Activated naive CD4-positive, alpha-beta T cell treated with anti-CD3 and anti-CD28 coated beads for 36 hours (primary cell): ENCODE data around the gene ITGB2. TPM values are rescaled to one million over a fixed set of nuclear protein-coding genes. Genes with fewer than 3 reads are reported as not detected.
A peak's percentile ranks its signal among the peaks of the same experiment; 100 is the strongest.
"Not testable (repeated sequence)": the region's sequence is repeated elsewhere in the genome, so short reads cannot be mapped to it uniquely, and the experiment has no call there.

ENCODE experiments used
- CTCF ChIA-PET: fragments of 350-600 bp; sonication (Branson Sonifier 250); formaldehyde crosslinking; loops from one replicate; lab custom pipeline; 2021; ENCODE audit warnings: antibody characterized with exemption; lab: Charles Lee
- DNase-seq: peaks from one replicate; pipeline ENCODE4 v3.0.0-alpha.2; 2020
- H3K27ac Mint-ChIP-seq: one replicate; pipeline ENCODE4 v1.8.0; 2021; ENCODE audit warnings: mild to moderate bottlenecking, mixed read lengths
- H3K27me3 Mint-ChIP-seq: one replicate; pipeline ENCODE4 v1.8.0; 2021; ENCODE audit warnings: low read depth, mixed read lengths
- H3K36me3 Mint-ChIP-seq: one replicate; pipeline ENCODE4 v1.8.0; 2021; ENCODE audit warnings: low read depth, mixed read lengths
- H3K4me1 Mint-ChIP-seq: one replicate; pipeline ENCODE4 v1.8.0; 2021; ENCODE audit warnings: low read depth, mixed read lengths
- H3K4me3 Mint-ChIP-seq: one replicate; pipeline ENCODE4 v1.8.0; 2021; ENCODE audit warnings: mild to moderate bottlenecking, moderate library complexity, mixed read lengths
- H3K9me3 Mint-ChIP-seq: one replicate; pipeline ENCODE4 v1.8.0; 2021; ENCODE audit warnings: mixed read lengths
- intact Hi-C: fragments of 100-400 bp; cut with micrococcal nuclease; formaldehyde crosslinking; loops from one replicate; pipeline ENCODE4 v1.15.1; 2023
- total RNA-seq, 2 experiments: library from RNA; stranded (reverse); gene quantifications; one replicate each; pipeline ENCODE4 v1.2.3, GENCODE V29; 2021

The ITGB2 gene
- total RNA-seq, 2 experiments from 2014 or later = 182 to 185 TPM

DNA sequence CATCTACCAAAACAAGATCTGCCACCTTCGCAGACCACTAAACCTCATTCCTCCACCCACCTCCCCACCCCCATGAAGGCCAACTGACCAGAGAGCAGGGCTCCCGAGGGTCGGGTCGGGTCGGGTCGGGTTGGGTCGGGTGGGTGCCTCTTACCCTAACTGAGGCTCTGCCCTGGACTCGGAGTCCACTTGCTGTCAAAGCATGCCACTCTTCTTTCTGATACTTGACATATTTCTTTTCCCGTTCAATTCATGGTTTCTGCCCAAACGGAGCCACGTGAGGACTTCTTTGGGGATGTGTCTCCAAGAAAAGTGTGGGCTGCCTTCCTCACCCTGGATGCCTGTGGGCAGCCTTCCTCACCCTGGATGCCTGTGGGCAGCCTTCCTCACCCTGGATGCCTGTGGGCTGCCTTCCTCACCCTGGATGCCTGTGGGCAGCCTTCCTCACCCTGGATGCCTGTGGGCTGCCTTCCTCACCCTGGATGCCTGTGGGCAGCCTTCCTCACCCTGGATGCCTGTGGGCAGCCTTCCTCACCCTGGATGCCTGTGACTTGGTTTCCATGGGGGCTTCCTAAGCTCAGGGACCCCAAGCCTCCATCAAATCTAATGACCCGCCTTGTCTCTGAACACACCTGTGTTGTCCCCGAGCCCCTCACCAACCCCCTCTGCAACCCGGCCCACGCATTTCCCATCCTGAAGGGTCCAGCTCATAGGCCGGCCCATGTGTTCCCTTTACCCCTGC, 8.0 kb upstream of the ITGB2 start:
- peak overlapping the region; percentile 99 for H3K27ac Mint-ChIP-seq

DNA sequence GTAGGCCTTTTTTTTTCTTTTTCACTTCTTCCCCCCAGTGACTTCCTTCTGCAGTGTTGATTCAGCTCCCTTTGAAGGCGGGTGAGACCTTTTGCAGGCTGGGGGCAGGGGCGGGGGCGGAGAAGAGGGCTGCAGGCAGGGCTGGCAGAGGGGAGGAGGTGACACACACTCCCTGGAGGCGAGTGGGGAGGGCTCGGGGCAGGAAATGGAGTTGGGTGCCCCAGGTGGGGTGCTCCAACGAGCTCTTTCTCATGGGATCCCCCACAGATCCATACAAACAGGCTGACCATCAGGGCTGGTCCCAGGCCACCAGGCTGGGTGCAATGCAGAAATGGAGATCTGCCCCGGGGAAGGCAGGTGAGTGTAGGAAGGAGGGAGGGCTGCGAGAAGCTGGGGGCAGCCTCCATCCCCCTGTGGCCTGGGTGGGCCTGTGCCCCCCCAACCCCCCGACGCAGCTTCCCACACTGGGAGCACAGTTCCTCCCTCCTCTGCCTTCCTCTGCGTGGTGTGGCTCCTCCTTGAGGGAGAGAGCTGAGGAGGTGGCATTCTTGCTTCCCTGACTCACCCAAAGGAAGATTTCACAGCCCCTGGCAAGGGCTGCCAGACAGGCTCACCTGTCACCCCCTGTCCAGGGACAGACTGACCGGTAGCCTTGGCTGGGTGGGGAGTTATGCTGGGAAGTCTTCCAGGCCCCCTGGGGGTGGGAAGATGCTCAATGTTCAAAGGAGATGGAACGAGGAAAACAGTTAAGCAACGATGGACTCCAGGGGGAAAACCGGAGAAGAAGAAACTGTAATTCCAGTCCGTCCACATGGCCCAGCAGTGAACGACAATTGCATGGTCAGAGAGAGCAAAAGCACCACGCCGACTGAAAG, 7.1 kb upstream of the ITGB2 start:
- H3K9me3 Mint-ChIP-seq = no peaks in the 10 kb centered on the region
- peak; percentile 97 for DNase-seq
- CTCF ChIA-PET = interaction anchor here (0.8 to 2.1 kb wide), 8 partner anchors 11 to 630 kb away, joined by 3 to 20 read pairs (median 5); partner anchors contain the start of gene UBE2G2
- no peaks in the 10 kb centered on the region for H3K36me3 Mint-ChIP-seq
- H3K4me1 Mint-ChIP-seq = peaks cover 76% of the 10 kb centered on the region
- H3K27me3 Mint-ChIP-seq = no peaks in the 10 kb centered on the region
- peak overlapping the region; percentile 99 for H3K27ac Mint-ChIP-seq
- intact Hi-C loops = loop anchor here (1.0 to 10.0 kb wide), 6 partner anchors 9 to 573 kb away; partner anchors contain the start of genes PTTG1IP, TRPM2 and UBE2G2
- peak overlapping the region; percentile 80 for H3K4me3 Mint-ChIP-seq

More for the DNA sequence above, 8.0 kb upstream of the ITGB2 start:
- H3K27me3 Mint-ChIP-seq, H3K9me3 Mint-ChIP-seq, DNase-seq, H3K36me3 Mint-ChIP-seq: not testable (repeated sequence)
- intact Hi-C loops = loop anchor here (5.0 to 10.0 kb wide), 2 partner anchors 149 to 574 kb away; partner anchors contain the start of gene TRPM2
- peaks cover 69% of the 10 kb centered on the region for H3K4me1 Mint-ChIP-seq
- CTCF ChIA-PET = interaction anchor here (0.8 to 2.1 kb wide), 5 partner anchors 8 to 128 kb away, joined by 3 to 11 read pairs (median 5); partner anchors contain the start of gene ITGB2
- H3K4me3 Mint-ChIP-seq = peak overlapping the region; percentile 80

DNA sequence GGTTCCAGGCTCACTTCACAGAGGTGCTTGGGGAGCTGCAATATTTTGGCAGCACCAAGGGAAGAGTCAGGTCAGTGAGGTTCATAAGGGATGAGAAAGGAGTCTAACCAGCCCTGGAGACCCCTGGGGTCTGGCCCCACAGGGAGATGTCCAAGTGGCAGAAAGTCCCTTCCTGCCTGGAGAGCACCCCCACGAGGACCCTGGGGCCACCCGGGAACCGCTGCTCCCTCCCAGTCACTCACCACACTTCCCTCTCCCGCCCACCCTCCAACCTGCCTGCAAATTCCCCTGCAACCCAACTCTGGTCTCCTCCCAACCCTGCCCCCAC, 6.5 kb upstream of the ITGB2 start:
- Mint-ChIP-seq H3K4me1 (peaks cover 81% of the 10 kb centered on the region), H3K27ac (peak overlapping the region; percentile 99), H3K27me3 (no peaks in the 10 kb centered on the region), H3K36me3 (no peaks in the 10 kb centered on the region), H3K4me3 (peak overlapping the region; percentile 80), H3K9me3 (no peaks in the 10 kb centered on the region)
- CTCF ChIA-PET = interaction anchor here (0.8 to 2.1 kb wide), 8 partner anchors 10 to 629 kb away, joined by 3 to 20 read pairs (median 5); partner anchors contain the start of gene UBE2G2
- no peak for DNase-seq
- intact Hi-C loops = loop anchor here (1.0 to 10.0 kb wide), 6 partner anchors 8 to 572 kb away; partner anchors contain the start of genes PTTG1IP, TRPM2 and UBE2G2

DNA sequence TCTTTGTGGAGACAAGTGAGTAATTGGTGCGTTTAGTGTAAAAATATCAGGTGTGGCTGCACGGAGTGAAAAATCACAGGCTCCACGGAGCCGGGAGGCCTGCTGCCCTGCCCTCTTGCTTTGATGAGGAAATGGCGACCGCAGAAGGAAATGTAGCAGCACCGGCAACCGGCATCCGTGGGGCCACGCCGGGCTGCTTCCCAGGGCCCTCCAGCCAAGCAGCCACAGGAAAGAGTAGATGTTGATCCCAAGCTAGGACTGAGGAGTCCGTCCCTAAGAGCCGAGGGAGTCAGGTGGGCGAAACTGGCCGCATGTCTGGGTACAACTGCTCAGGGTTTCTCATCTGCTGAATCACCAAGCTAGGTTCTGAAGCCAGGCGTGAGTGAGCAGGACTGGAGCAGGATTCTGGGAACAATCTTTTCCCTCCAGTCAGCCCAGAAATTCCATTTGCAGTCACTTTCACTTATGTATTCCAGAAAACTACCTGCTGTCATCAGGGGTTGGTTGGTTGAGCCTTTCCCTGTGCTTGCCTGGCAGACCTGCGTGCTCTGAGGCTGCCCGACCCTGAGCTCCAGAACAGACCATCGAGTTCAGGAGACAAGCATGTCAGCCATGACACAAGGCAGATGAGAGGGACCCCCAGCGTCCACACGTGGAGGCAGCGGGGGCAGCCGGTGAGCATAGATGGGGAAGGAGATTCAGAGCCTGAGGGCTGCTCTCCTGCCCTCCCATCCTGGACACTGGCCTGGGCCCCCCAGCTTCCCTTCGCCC, 5.8 kb upstream of the ITGB2 start:
- peaks cover 85% of the 10 kb centered on the region for H3K4me1 Mint-ChIP-seq
- CTCF ChIA-PET = interaction anchor here (1.0 to 2.1 kb wide), 7 partner anchors 12 to 629 kb away, joined by 3 to 20 read pairs (median 6); partner anchors contain the start of gene UBE2G2
- H3K27me3 Mint-ChIP-seq = no peaks in the 10 kb centered on the region
- intact Hi-C loops = loop anchor here (1.0 to 10.0 kb wide), 6 partner anchors 7 to 572 kb away; partner anchors contain the start of genes PTTG1IP, TRPM2 and UBE2G2
- DNase-seq = peak; percentile 64
- no peaks in the 10 kb centered on the region for H3K36me3 Mint-ChIP-seq
- peak overlapping the region; percentile 99 for H3K27ac Mint-ChIP-seq
- no peaks in the 10 kb centered on the region for H3K9me3 Mint-ChIP-seq
- H3K4me3 Mint-ChIP-seq = peak overlapping the region; percentile 80

DNA sequence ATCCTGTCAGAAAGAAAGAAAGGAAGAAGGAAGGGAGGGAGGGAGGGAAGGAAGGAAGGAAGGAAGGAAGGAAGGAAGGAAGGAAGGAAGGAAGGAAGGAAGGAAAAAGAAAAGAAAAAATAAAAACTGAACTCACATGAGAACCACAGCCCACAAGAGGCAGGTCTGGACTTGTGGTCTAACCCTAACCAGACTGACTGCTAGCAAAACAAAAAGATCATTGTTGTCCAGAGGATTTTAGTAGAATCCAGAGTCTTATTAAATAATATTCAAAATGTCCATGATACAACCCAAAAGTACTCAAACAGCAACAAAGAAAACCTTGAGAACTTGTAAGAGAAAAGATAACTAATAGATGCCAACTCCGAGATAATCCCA, 4.7 kb upstream of the ITGB2 start:
- intact Hi-C loops = loop anchor here (1.0 to 10.0 kb wide), 3 partner anchors 11 to 571 kb away; partner anchors contain the start of gene TRPM2
- DNase-seq = no peak
- peaks cover 80% of the 10 kb centered on the region for H3K4me1 Mint-ChIP-seq
- H3K4me3 Mint-ChIP-seq = peak overlapping the region; percentile 63
- H3K27ac Mint-ChIP-seq = peak overlapping the region; percentile 99
- no peaks in the 10 kb centered on the region for H3K27me3 Mint-ChIP-seq
- CTCF ChIA-PET = interaction anchor here (1.2 kb wide), 1 partner anchor 9 kb away, joined by 6 read pairs; no protein-coding TSS in a partner anchor
- H3K9me3 Mint-ChIP-seq = no peaks in the 10 kb centered on the region
- H3K36me3 Mint-ChIP-seq = peaks cover 5% of the 10 kb centered on the region

DNA sequence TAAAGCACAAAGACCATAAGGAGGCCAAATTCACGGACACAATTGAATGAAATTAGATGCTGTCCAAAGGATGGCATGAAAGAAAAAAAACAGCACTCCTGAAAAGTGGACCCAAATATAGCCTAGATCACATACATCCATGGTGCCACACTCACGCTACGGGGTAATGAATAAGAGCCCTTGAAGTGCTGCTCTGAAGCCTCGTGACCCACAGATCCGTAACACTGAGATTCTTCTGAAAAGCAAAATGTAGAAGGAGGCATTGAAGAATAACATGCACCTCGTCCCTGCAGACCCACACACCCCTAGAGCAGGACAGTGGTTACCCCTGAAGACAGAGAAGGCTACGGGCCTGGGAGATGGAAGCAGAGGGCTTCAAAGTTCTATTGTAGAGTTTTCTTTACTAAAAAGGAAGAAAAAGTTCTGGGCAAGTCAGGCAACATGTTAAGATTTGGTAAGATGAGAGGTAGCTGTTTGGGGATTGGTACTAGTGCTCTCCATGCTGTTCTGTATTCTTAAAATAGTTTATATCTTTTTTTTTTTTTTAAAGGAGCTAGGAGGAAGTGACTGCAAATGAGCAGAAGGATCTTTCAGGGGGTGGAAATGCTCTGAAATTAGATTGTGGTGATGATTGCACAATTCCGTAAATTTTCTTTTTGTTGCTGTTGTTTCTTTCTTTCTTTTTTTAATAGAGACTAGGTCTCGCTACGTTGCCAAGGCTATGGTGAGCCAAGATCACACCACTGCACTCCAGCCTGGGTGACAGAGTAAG, 4.1 kb upstream of the ITGB2 start:
- Mint-ChIP-seq H3K4me3 (peak overlapping the region; percentile 63), H3K4me1 (peaks cover 74% of the 10 kb centered on the region), H3K9me3 (no peaks in the 10 kb centered on the region), H3K27ac (peak overlapping the region; percentile 99), H3K27me3 (no peaks in the 10 kb centered on the region), H3K36me3 (peaks cover 7% of the 10 kb centered on the region)
- intact Hi-C loops = loop anchor here (1.0 to 10.0 kb wide), 3 partner anchors 10 to 570 kb away; partner anchors contain the start of gene TRPM2
- CTCF ChIA-PET = interaction anchor here (1.2 kb wide), 1 partner anchor 8 kb away, joined by 6 read pairs; no protein-coding TSS in a partner anchor
- peak; percentile 46 for DNase-seq

DNA sequence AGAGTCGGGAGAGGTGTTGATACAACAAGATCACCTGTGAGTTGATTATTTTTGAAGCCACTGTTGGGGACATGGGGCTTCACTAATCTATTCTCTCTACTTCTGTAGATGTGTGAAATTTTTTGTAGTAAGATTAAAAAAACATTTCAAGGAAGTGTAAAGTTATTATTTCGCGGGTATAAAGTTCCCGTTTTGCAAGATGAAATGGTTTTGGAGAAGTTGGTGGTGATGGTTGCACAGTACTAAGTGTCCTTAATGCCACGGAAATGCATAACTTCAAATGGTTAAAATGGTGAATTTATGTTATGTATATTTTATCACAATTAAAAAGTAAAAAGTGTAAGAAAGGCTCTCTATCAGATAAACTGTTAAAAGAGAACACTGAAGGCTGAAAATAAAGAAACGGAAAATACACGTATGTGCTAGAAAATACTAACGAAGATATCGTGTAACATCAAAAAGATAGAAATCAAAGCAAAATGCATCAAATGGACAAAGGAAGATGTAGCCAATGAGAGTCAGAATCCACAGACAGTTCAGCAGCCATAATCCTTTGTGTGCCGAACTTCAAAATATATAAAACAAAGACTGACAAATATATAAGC, 2.9 kb upstream of the ITGB2 start:
- CTCF ChIA-PET = no interaction called here
- Mint-ChIP-seq H3K27ac (peak overlapping the region; percentile 99), H3K4me1 (peaks cover 66% of the 10 kb centered on the region), H3K4me3 (peak overlapping the region; percentile 22), H3K9me3 (no peaks in the 10 kb centered on the region), H3K27me3 (no peaks in the 10 kb centered on the region), H3K36me3 (peaks cover 8% of the 10 kb centered on the region)
- intact Hi-C loops = loop anchor here (10.0 kb wide), 1 partner anchor 569 kb away; the partner anchor contains the start of gene TRPM2
- no peak for DNase-seq

DNA sequence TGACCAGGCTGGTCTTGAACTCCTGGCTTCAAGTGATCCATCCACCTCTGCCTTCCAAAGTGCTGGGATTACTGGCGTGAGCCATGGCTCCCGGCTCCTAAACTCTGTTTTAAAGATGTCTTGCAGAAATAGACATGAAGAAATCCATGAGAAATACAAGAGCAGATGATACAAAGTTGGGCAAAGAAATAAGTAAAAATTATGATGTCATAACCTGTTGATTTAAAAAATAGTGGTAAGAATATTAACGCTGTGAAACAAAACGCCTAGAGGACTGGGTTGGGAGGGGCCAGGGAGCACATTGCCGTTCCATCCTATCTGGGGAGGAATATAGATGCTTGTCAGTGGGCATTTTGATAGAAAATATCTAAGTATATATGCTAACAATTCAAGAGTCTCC, 1.2 kb upstream of the ITGB2 start:
- CTCF ChIA-PET = interaction anchor here (0.6 to 2.9 kb wide), 2 partner anchors 10 to 31 kb away, joined by 3 to 15 read pairs; no protein-coding TSS in a partner anchor
- peak overlapping the region; percentile 97 for H3K27ac Mint-ChIP-seq
- intact Hi-C loops = loop anchor here (10.0 kb wide), 1 partner anchor 567 kb away; the partner anchor contains the start of gene TRPM2

DNA sequence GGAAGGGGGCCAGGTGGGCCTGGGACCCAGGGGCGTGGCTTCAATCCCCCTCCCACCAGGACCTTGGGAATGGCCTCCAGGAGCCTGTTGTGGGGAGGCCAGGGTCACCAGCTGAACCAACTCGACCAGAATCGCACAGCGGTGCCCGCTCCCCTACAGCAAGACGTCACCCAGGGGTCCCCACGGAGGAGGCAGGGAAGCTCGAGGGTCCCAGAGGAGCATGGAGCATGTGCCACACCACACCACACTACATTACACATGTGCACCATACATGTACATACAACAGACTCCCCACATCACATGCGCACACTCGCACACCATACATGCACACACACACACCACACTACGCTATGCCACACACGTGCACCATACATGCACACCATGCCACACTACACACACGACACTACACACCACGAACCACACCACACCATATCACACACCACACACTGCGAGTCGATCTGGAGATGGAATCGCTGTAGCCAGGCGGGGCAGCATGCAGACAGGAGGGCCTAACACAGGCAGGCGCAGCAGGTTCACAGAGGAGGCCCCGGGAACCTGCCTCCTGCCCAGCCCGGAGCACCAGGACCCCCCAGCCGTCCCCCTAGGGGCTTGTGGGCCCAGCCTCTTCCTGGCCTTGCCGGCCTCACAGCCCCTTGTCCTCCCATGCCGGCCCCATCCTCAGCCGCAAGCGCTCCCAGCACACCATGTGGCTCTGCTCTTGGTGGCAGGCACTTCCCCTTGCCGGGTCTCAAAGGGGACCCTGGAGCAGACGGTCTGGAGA, 596 bp downstream of the ITGB2 start:
- peak overlapping the region; percentile 96 for H3K4me3 Mint-ChIP-seq
- H3K9me3 Mint-ChIP-seq = no peaks in the 10 kb centered on the region
- peak; percentile 44 for DNase-seq
- CTCF ChIA-PET = interaction anchor here (0.8 to 2.9 kb wide), 9 partner anchors 9 to 219 kb away, joined by 3 to 15 read pairs (median 3); partner anchors contain the start of gene UBE2G2
- no peaks in the 10 kb centered on the region for H3K27me3 Mint-ChIP-seq
- intact Hi-C loops = loop anchor here (1.0 to 10.0 kb wide), 2 partner anchors 7 to 565 kb away; partner anchors contain the start of gene TRPM2
- H3K27ac Mint-ChIP-seq = peak overlapping the region; percentile 97
- H3K36me3 Mint-ChIP-seq = peaks cover 10% of the 10 kb centered on the region
- H3K4me1 Mint-ChIP-seq = peaks cover 68% of the 10 kb centered on the region

More for the DNA sequence above, 1.2 kb upstream of the ITGB2 start:
- no peak for DNase-seq
- Mint-ChIP-seq H3K4me3 (peak overlapping the region; percentile 96), H3K4me1 (peaks cover 69% of the 10 kb centered on the region), H3K36me3 (peaks cover 10% of the 10 kb centered on the region), H3K9me3 (no peaks in the 10 kb centered on the region), H3K27me3 (no peaks in the 10 kb centered on the region)
